ENCODE measurements around the gene VMAC. TPM values are rescaled to one million over a fixed set of nuclear protein-coding genes. Genes with fewer than 3 reads are reported as not detected.

VMAC gene
- total and polyA plus RNA-seq, 2 of the 13 experiments (the other 11 are each of a cell fraction or from before 2014, with no cell fraction given) = 2.4 TPM

DNA sequence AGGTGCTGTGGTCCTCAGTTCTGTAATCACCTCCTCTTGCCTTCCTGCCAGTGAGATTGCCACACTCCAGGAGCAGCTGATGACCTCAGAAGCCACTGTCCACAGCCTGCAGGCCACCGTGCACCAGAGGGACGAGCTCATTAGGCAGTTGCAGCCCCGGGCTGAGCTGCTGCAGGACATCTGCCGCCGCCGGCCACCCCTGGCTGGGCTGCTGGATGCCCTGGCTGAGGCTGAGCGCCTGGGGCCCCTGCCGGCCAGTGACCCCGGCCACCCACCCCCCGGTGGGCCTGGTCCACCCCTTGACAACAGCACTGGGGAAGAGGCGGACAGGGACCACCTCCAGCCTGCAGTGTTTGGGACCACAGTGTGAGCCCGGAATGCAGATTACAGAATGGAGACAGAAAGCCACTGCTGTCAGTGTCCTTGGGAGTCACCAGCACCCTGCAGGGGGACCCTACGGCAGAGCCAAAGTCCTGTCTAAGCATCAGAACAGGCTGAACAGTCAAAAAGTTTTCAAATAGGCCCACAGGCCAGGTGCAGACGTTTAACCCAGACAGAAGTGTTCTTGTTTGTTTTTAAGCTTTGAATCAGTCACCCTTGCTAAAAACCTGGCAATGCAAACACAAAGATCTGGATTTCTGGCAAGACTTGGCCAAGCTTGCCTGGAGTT is 4.2 kb downstream of the VMAC start (continued):
- no peak for TF ChIP-seq ZNF232 (CRISPR knock-in tag; IDR thresholded peaks at IDR 0.05; ENCODE audit: borderline replicate concordance)
- no peak for TF ChIP-seq ZNF547 (CRISPR knock-in tag; IDR thresholded peaks at IDR 0.05)
- no peak for TF ChIP-seq SPEN (CRISPR knock-in tag; IDR thresholded peaks at IDR 0.05; ENCODE audit: low read depth)
- TF ChIP-seq ZNF234 (CRISPR knock-in tag; conservative IDR thresholded peaks at IDR 0.05) = no peak
- TF ChIP-seq MXD4 (CRISPR knock-in tag; IDR thresholded peaks at IDR 0.05) = no peak
- TF ChIP-seq, protein P1, sequence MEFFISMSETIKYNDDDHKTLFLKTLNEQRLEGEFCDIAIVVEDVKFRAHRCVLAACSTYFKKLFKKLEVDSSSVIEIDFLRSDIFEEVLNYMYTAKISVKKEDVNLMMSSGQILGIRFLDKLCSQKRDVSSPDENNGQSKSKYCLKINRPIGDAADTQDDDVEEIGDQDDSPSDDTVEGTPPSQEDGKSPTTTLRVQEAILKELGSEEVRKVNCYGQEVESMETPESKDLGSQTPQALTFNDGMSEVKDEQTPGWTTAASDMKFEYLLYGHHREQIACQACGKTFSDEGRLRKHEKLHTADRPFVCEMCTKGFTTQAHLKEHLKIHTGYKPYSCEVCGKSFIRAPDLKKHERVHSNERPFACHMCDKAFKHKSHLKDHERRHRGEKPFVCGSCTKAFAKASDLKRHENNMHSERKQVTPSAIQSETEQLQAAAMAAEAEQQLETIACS (CRISPR knock-in tag; IDR thresholded peaks at IDR 0.05) = no peak
- no peak for TF ChIP-seq SRSF9 (IDR thresholded peaks at IDR 0.05; ENCODE audit: borderline replicate concordance, insufficient read depth, low read depth, low read length, poor library complexity, severe bottlenecking)
- no peak for TF ChIP-seq ZSCAN30 (CRISPR knock-in tag; IDR thresholded peaks at IDR 0.05)
- TF ChIP-seq TCF12 (IDR thresholded peaks at IDR 0.05) = no peak
- TF ChIP-seq TCF12 (CRISPR knock-in tag; IDR thresholded peaks at IDR 0.05) = no peak
- TF ChIP-seq, protein P2, sequence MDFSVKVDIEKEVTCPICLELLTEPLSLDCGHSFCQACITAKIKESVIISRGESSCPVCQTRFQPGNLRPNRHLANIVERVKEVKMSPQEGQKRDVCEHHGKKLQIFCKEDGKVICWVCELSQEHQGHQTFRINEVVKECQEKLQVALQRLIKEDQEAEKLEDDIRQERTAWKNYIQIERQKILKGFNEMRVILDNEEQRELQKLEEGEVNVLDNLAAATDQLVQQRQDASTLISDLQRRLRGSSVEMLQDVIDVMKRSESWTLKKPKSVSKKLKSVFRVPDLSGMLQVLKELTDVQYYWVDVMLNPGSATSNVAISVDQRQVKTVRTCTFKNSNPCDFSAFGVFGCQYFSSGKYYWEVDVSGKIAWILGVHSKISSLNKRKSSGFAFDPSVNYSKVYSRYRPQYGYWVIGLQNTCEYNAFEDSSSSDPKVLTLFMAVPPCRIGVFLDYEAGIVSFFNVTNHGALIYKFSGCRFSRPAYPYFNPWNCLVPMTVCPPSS (IDR thresholded peaks at IDR 0.05) = no peak
- TF ChIP-seq HNF4G (IDR thresholded peaks at IDR 0.05; ENCODE audit: borderline replicate concordance, low read depth, low read length) = no peak
- TF ChIP-seq HNF4G (CRISPR knock-in tag; IDR thresholded peaks at IDR 0.05; ENCODE audit: borderline replicate concordance, low read depth) = no peak
- TF ChIP-seq ZNF850 (CRISPR knock-in tag; conservative IDR thresholded peaks at IDR 0.05) = no peak
- TF ChIP-seq, protein P3, sequence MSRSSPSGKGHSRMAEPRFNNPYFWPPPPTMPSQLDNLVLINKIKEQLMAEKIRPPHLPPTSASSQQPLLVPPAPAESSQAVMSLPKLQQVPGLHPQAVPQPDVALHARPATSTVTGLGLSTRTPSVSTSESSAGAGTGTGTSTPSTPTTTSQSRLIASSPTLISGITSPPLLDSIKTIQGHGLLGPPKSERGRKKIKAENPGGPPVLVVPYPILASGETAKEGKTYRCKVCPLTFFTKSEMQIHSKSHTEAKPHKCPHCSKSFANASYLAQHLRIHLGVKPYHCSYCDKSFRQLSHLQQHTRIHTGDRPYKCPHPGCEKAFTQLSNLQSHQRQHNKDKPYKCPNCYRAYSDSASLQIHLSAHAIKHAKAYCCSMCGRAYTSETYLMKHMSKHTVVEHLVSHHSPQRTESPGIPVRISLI (CRISPR knock-in tag; IDR thresholded peaks at IDR 0.05; ENCODE audit: borderline replicate concordance) = no peak
- no peak; the same call in 1 of the 2 replicates for TF ChIP-seq NCOR1 (IDR thresholded peaks at IDR 0.05; ENCODE audit: borderline replicate concordance, low read length)
- peak; percentile 45 to 49; a peak in 2 of 4 replicates for TF ChIP-seq POLR2A (IDR thresholded peaks at IDR 0.05; ENCODE audit: insufficient read depth in 1 of 2, low read depth in 2 of 2, low read length in 2 of 2)
- no peak for TF ChIP-seq SMAD9 (CRISPR knock-in tag; IDR thresholded peaks at IDR 0.05)
- no peak for TF ChIP-seq MAFG (CRISPR knock-in tag; IDR thresholded peaks at IDR 0.05)
- TF ChIP-seq GPN1 (CRISPR knock-in tag; IDR thresholded peaks at IDR 0.05; ENCODE audit: borderline replicate concordance) = no peak
- no peak for TF ChIP-seq REL (CRISPR knock-in tag; conservative IDR thresholded peaks at IDR 0.05)
- TF ChIP-seq ATF3 (CRISPR knock-in tag; IDR thresholded peaks at IDR 0.05) = peak; percentile 62; the same call in 1 of the 2 replicates
- TF ChIP-seq ZBTB46 (CRISPR knock-in tag; IDR thresholded peaks at IDR 0.05; ENCODE audit: borderline replicate concordance) = no peak
- peak; percentile 64; the same call in 1 of the 2 replicates for TF ChIP-seq BORCS8-MEF2B (CRISPR knock-in tag; IDR thresholded peaks at IDR 0.05)
- TF ChIP-seq SMARCC2 (IDR thresholded peaks at IDR 0.05) = no peak
- TF ChIP-seq ZNF264 (CRISPR knock-in tag; IDR thresholded peaks at IDR 0.05) = no peak
